ENCODE data around the gene NDUFAF8. TPM values are rescaled to one million over a fixed set of nuclear protein-coding genes. Genes with fewer than 3 reads are reported as not detected.

The NDUFAF8 gene
- total RNA-seq, 3 donors from 2014 or later (not counting 1 experiment from before 2014, with no cell fraction given), result 28.6 to 36.4 (median 34.9) TPM

DNA sequence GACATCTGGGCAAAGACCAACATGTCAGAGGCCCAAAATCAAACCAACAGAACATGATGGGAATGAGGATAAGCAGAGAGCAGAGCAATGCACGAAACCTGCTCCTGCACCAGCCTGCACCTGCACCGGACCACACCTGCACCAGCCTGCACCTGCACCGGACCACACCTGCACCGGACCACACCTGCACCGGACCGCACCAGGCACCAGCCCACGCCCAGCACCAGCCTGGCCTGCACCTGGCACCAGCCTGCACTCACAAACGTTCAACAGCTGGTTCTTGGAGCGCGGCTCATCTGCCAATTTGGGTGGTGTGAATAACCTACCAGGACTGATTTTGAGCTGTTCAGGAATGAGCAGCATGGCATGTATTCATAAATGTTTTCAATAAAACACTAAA is 34.5 kb upstream of the NDUFAF8 start:
- no peak for ATAC-seq
- no peaks in the 10 kb centered on the region for H3K36me3 ChIP-seq (ENCODE audit: control insufficient read depth, insufficient read depth, low read length)
- no peaks in the 10 kb centered on the region for H3K9me3 ChIP-seq (ENCODE audit: control insufficient read depth, insufficient read depth, low read length)
- H3K4me1 ChIP-seq (ENCODE audit: control insufficient read depth, insufficient read depth, low read length), result no peaks in the 10 kb centered on the region
- no peak for DNase-seq
- intact Hi-C loops (cut with micrococcal nuclease), result no loop called here
- H3K9me3 Mint-ChIP-seq, result no peaks in the 10 kb centered on the region
- H3K27me3 Mint-ChIP-seq (ENCODE audit: low read depth in 2 of 2), result no peaks in the 10 kb centered on the region
- H3K27ac Mint-ChIP-seq, result no peak overlapping the region
- H3K4me3 ChIP-seq (ENCODE audit: low read length), result no peak overlapping the region
- no peaks in the 10 kb centered on the region for H3K36me3 Mint-ChIP-seq
- WGBS (ENCODE audit: insufficient coverage), result 92% methylated on average over 10 of the region's 10 CpGs
- H3K4me3 Mint-ChIP-seq, result no peak overlapping the region
- H3K4me1 Mint-ChIP-seq, result no peaks in the 10 kb centered on the region
- no peak for TF ChIP-seq CTCF (IDR thresholded peaks at IDR 0.05)
- H3K27me3 ChIP-seq (ENCODE audit: control insufficient read depth, insufficient read depth, low read length), result no peaks in the 10 kb centered on the region
- no peak overlapping the region for H3K27ac ChIP-seq (ENCODE audit: low read length)

DNA sequence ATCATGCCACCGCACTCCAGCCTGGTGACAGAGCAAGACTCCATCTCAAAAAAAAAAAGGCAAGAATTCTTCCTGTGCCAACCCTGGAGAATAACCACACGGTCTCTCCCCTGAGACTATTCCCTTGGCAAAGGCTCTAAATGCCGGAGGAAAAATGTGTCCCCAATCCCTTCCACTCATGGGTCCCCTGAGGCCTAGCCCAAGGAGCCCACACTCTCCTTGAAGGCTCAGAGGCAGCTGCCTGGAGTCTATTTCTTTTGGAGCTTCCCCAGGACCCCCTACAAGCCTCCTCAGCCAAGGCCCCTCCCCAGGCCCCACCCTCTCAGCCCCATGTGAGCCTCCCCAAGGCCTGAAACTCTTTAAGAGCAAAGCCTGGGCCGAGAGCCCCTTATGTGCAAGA is 33.0 kb upstream of the NDUFAF8 start:
- Mint-ChIP-seq H3K27ac (no peak overlapping the region), H3K27me3 (ENCODE audit: low read depth in 2 of 2) (no peaks in the 10 kb centered on the region), H3K4me1 (no peaks in the 10 kb centered on the region), H3K36me3 (no peaks in the 10 kb centered on the region), H3K9me3 (no peaks in the 10 kb centered on the region), H3K4me3 (no peak overlapping the region)
- Histone ChIP-seq H3K4me3 (ENCODE audit: low read length) (no peak overlapping the region), H3K36me3 (ENCODE audit: control insufficient read depth, insufficient read depth, low read length) (no peaks in the 10 kb centered on the region), H3K27me3 (ENCODE audit: control insufficient read depth, insufficient read depth, low read length) (no peaks in the 10 kb centered on the region), H3K4me1 (ENCODE audit: control insufficient read depth, insufficient read depth, low read length) (no peaks in the 10 kb centered on the region), H3K9me3 (ENCODE audit: control insufficient read depth, insufficient read depth, low read length) (no peaks in the 10 kb centered on the region), H3K27ac (ENCODE audit: low read length) (no peak overlapping the region)
- WGBS (ENCODE audit: insufficient coverage), result 89% methylated on average over 4 of the region's 4 CpGs
- DNase-seq (no peak), ATAC-seq (no peak)
- intact Hi-C loops (cut with micrococcal nuclease), result no loop called here
- no peak for TF ChIP-seq CTCF (IDR thresholded peaks at IDR 0.05)

DNA sequence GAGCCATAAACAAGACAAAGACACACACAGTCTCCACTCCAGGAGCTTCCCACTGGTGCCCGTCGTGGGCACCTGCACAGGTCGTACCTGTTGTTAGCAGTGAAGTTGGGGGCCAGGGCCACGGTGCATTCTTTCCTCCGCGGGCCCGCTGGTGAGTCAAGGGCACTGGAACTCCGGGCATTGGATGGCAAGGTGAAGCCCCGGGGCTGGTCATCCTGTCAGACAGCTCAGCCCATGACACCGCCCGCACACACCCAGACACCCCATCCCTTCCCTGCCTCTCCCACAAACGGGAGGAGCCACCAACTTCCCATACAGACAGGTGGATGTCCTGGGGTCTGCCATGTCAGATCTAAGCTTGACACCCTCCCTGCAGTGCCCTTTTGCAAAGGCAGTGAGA is 32.5 kb upstream of the NDUFAF8 start:
- H3K27me3 Mint-ChIP-seq (ENCODE audit: low read depth in 2 of 2), result no peaks in the 10 kb centered on the region
- intact Hi-C loops (cut with micrococcal nuclease), result no loop called here
- no peaks in the 10 kb centered on the region for H3K4me1 ChIP-seq (ENCODE audit: control insufficient read depth, insufficient read depth, low read length)
- H3K4me1 Mint-ChIP-seq, result no peaks in the 10 kb centered on the region
- H3K9me3 Mint-ChIP-seq, result no peaks in the 10 kb centered on the region
- no peaks in the 10 kb centered on the region for H3K36me3 Mint-ChIP-seq
- H3K27me3 ChIP-seq (ENCODE audit: control insufficient read depth, insufficient read depth, low read length), result no peaks in the 10 kb centered on the region
- no peak overlapping the region for H3K27ac Mint-ChIP-seq
- no peak for TF ChIP-seq CTCF (IDR thresholded peaks at IDR 0.05)
- no peak for DNase-seq
- ATAC-seq, result no peak
- H3K9me3 ChIP-seq (ENCODE audit: control insufficient read depth, insufficient read depth, low read length), result no peaks in the 10 kb centered on the region
- no peak overlapping the region for H3K4me3 Mint-ChIP-seq
- WGBS (ENCODE audit: insufficient coverage), result 95% methylated on average over 12 of the region's 12 CpGs
- no peaks in the 10 kb centered on the region for H3K36me3 ChIP-seq (ENCODE audit: control insufficient read depth, insufficient read depth, low read length)
- H3K4me3 ChIP-seq (ENCODE audit: low read length), result no peak overlapping the region
- H3K27ac ChIP-seq (ENCODE audit: low read length), result no peak overlapping the region

All from natural killer cell (primary cell).